ENCODE results near the gene LDLRAD4.

The LDLRAD4 gene

GRCh38 chr18:13406736-13407135, 188.2 kb downstream of the LDLRAD4 start:
- no peak for DNase-seq (ENCODE audit: low read depth)

- no peak for DNase-seq (ENCODE audit: low read depth)
Observed at GRCh38 chr18:13407484-13407883, 188.9 kb downstream of the LDLRAD4 start.

GRCh38 chr18:13409026-13409425, 190.5 kb downstream of the LDLRAD4 start:
- DNase-seq (ENCODE audit: low read depth), result no peak

GRCh38 chr18:13409997-13410396, 191.4 kb downstream of the LDLRAD4 start:
- no peak for DNase-seq (ENCODE audit: low read depth)

GRCh38 chr18:13410471-13410870, 191.9 kb downstream of the LDLRAD4 start:
- no peak for DNase-seq (ENCODE audit: low read depth)

GRCh38 chr18:13412017-13412416, 193.5 kb downstream of the LDLRAD4 start:
- no peak for DNase-seq (ENCODE audit: low read depth)

- DNase-seq (ENCODE audit: low read depth), result no peak
Observed at GRCh38 chr18:13412901-13413300, 194.3 kb downstream of the LDLRAD4 start.

- no peak for DNase-seq (ENCODE audit: low read depth)
Observed at GRCh38 chr18:13414102-13414501, 195.5 kb downstream of the LDLRAD4 start.

- no peak for DNase-seq (ENCODE audit: low read depth)
Observed at GRCh38 chr18:13414521-13414920, 196.0 kb downstream of the LDLRAD4 start.

GRCh38 chr18:13415736-13416135, 197.2 kb downstream of the LDLRAD4 start:
- DNase-seq (ENCODE audit: low read depth), result no peak

GRCh38 chr18:13416208-13416607, 197.6 kb downstream of the LDLRAD4 start:
- DNase-seq (ENCODE audit: low read depth), result no peak

GRCh38 chr18:13416848-13417247, 198.3 kb downstream of the LDLRAD4 start:
- no peak for DNase-seq (ENCODE audit: low read depth)

GRCh38 chr18:13418013-13418710, 199.6 kb downstream of the LDLRAD4 start:
- no peak for DNase-seq (ENCODE audit: low read depth)

GRCh38 chr18:13420969-13421686, 202.6 kb downstream of the LDLRAD4 start:
- DNase-seq (ENCODE audit: low read depth), result no peak

GRCh38 chr18:13422541-13423147, 204.1 kb downstream of the LDLRAD4 start:
- DNase-seq (ENCODE audit: low read depth), result no peak

GRCh38 chr18:13423352-13423751, 204.8 kb downstream of the LDLRAD4 start:
- DNase-seq (ENCODE audit: low read depth), result no peak

GRCh38 chr18:13424363-13424762, 205.8 kb downstream of the LDLRAD4 start:
- DNase-seq (ENCODE audit: low read depth), result no peak

GRCh38 chr18:13425357-13426091, 207.0 kb downstream of the LDLRAD4 start:
- no peak for DNase-seq (ENCODE audit: low read depth)

- no peak for DNase-seq (ENCODE audit: low read depth)
Observed at GRCh38 chr18:13427354-13427753, 208.8 kb downstream of the LDLRAD4 start.

- DNase-seq (ENCODE audit: low read depth), result no peak
Observed at GRCh38 chr18:13428319-13428718, 209.8 kb downstream of the LDLRAD4 start.

GRCh38 chr18:13429016-13429415, 210.5 kb downstream of the LDLRAD4 start:
- no peak for DNase-seq (ENCODE audit: low read depth)

- DNase-seq (ENCODE audit: low read depth), result no peak
Observed at GRCh38 chr18:13429884-13430510, 211.4 kb downstream of the LDLRAD4 start.

Measured in activated T-helper 1 cell treated with Interleukin-2 at 50 U/mL for 16 hours (primary cell).